Measurements from ENCODE around the gene CHCHD3.

The CHCHD3 gene

GRCh38 chr7:133081599-133082389 lies at the start of gene CHCHD3:
CHCHD3 (minus strand) TSS chr7:133082090; CDS start chr7:133081937, 153 bp downstream.
- peak; percentile 97 for DNase-seq (ENCODE audit: low read depth)

- no peak for DNase-seq (ENCODE audit: low read depth)
Observed at GRCh38 chr7:133130166-133130565, 48.3 kb upstream of the CHCHD3 start.

DNA sequence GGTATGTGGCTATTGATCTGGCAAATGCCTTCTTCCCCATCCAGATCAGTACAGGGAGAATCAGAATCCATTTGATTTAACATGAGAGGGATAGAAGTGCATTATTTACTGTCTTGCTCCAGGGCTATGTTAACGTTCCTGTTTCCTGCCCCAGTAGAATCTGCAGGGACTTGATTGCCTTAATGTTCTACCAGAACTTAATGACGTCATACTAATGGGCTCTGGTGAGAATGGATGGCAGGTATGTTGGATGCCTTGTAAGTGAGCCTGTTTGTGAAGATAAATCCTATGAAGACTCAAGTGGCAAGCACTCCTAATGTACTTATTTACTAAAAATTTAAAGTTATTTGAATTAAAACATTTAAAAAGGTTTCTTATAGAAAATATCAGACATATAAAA lies 44.5 kb upstream of the CHCHD3 start:
- DNase-seq (ENCODE audit: low read depth), result no peak

GRCh38 chr7:133124974-133125373 lies 43.1 kb upstream of the CHCHD3 start:
- DNase-seq (ENCODE audit: low read depth), result no peak

DNA sequence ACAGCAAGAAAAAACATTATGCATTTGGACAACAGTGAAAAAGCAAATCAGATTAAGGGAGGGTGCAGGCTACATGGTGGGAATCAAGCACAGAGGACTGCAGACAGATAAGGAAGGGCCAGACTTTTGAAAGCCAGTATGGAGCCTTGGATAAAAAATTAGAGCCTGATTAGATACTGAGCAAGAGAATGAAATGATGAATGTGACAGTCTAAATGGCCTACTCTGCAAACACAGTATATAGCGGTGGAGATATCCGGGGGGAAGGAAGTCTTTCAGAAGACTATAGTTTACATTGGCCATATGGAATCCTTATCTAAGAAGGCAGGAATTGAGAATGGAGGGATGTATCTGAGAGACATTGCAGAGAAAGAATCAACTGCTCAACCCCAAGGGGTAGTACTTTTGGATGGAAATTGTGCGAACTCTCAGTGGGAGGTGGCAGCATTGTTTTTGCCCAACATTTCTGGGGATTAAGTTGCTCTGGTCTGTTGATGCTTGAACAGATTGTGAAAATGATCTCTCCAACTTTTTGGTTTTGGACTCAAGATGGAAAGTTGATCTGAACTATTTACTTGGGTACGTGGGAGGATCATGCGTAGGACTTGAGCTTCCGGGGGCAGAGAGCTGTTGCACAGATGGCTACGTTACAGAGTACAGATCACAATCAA lies 39.4 kb upstream of the CHCHD3 start:
- DNase-seq (ENCODE audit: low read depth), result peak; percentile 23

DNA sequence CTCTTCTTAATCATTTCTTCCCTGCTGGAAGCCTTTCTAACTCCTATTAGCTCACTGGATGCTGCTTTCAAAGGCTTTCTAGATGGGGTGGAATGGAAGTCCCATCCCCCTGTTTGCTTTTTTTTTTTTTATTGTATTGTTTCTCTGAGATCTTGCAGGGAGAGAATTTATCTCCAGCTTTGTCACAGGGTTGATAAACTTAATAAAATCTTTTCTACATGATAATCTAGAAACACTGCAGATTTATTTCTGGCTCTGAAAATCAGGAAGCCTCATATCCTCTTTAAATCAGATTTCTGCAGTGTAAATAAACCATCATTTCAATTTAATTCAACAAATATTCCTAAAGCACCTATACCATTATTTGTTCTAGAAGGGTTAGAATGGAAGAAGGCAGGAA lies 37.2 kb upstream of the CHCHD3 start:
- no peak for DNase-seq (ENCODE audit: low read depth)

DNA sequence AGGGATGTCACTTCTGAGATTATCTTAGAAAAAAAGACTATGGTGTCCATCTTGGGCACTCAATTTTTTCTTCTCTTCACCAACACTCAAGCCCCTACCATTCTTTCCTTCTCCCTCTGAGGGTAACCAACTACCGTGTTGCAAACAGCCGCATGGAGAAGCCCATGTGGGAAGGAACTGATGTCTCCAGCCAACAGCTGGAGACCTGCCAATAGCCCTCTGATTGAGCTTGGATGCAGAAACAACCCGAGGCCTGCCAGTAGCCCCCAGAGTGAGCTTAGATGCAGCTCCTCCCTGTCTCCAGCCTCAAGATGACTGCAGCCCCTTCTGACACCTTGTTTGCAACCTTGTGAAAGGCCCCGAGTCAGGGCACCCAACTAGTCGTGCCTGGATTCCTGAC lies 36.4 kb upstream of the CHCHD3 start:
- no peak for DNase-seq (ENCODE audit: low read depth)

- DNase-seq (ENCODE audit: low read depth), result no peak
Observed at GRCh38 chr7:133117452-133117851, 35.6 kb upstream of the CHCHD3 start.

DNA sequence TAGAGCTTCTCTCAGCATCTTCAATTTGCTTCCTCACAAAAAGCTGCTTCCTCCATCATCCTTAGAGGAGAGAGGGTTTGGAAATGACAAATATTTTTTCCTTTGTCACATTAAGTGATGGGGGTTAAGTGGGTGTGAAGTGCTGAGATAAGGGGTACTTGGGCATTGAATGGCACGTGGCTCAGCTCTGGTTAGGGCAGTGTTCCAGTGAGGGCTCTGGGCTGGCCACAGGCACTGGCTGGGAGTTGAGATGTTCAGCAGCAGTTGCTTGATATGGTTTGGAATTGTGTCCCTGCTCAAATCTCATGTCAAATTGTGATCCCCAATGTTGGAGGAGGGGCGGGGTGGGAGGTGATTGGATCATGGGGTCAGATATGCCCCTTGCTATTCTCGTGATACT lies 33.7 kb upstream of the CHCHD3 start:
- no peak for DNase-seq (ENCODE audit: low read depth)

DNA sequence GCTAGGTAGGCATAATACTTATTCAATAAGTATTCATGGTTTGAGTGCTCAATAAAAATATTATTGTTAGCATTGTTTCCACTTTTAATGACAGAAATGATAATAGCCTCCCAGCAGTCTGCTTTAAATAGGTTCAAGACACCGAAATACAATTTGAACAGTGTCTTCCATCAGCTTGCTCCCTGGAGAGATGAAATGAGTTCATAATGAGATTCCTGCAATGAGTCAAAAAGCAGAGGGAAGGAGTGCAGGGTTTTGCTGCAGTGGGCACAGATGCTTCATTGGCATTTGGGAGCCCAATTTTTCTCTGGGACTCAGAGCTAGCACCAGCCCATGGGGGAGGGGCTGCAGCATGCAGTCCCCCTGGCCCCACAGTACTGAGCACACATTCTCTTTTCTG lies 32.6 kb upstream of the CHCHD3 start:
- DNase-seq (ENCODE audit: low read depth), result no peak

DNA sequence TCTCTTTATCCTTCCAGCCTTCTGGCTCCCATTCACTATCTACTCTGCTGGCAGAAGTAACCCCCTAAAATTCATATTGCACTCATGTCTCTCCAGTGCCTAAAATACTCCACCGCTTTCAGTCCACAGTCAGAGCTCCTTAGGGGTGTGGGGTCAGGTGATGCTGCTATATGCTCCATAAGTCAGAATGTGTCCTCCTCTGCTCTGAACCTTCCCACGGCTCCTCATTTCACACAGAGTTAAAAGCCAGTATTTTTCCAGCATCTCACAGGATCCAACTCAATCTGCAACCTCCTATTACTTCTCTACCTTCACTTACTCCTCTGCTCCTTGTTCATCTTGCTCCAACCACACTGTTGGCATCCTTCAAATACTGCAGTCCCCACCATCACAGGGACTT lies 31.1 kb upstream of the CHCHD3 start:
- DNase-seq (ENCODE audit: low read depth), result no peak

- no peak for DNase-seq (ENCODE audit: low read depth)
Observed at GRCh38 chr7:133112335-133112734, 30.4 kb upstream of the CHCHD3 start.

GRCh38 chr7:133110312-133110711 lies 28.4 kb upstream of the CHCHD3 start:
- DNase-seq (ENCODE audit: low read depth), result no peak

GRCh38 chr7:133109816-133110215 lies 27.9 kb upstream of the CHCHD3 start:
- no peak for DNase-seq (ENCODE audit: low read depth)

- no peak for DNase-seq (ENCODE audit: low read depth)
Observed at GRCh38 chr7:133108023-133108422, 26.1 kb upstream of the CHCHD3 start.

DNA sequence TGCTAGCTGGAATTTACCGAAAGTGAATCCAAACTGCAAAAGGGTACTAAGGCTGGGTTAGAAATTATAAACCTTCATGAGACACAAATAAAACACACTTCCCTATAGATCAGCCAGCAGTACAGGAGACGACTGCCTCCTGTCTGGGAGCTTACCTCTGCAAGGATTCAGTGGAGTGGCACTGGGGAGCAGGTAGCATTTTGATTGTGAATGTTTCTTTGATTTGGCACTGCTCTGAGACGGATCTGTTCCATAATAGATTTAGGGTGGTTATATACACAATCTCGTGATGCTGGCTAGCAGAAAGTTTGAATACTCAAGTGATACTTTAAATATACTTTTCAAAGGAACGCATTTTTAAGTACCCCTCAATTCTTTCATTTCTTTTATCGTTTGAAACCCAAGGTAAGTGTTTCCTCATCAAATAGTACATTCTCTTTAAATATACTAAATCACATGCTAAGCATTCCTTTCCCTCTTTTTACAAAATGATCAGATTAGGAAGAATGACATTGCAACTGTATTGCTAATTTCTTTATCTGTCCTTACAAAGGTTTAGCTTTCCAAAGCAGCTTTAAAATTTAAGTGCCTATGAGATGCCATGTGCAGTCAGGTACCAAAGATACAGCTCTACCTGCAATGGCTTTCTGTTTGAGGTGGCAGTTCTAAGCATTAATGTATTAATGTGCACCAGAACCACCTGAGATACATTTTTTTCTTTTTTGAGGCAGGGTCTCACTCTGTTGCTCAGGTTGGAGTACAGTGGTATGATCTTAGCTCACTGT lies 20.6 kb upstream of the CHCHD3 start:
- DNase-seq (ENCODE audit: low read depth), result no peak

DNA sequence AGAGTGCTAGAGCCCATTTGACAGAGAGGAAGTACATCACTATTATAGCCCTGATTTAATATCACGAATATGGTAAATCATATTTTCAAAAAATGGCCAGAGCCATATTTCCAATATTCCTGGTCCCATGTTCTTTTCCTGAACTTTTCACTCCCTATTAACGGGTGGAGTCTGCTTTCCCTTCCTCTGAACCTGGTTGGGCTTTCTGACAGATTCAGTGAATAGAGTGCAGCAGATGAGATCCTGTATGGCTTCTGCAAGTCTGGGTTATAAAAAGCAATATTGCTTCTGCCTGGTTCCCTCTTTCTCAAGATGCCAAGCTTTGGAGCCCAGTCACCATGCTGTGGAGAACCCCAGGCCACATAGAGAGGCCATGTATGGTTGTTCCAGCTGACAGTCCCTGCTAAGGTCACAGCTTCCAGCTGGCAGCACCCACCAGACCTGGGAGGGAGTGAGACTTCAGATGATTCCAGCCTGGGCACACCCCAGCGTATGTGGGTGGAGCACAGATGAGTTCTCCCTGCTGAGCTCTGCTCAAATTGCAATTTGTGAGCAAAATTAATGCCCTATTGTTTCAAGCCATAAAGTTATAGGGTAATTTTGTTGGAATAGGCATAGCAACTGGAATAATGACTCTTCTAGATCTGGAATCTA lies 17.9 kb upstream of the CHCHD3 start:
- no peak for DNase-seq (ENCODE audit: low read depth)

DNA sequence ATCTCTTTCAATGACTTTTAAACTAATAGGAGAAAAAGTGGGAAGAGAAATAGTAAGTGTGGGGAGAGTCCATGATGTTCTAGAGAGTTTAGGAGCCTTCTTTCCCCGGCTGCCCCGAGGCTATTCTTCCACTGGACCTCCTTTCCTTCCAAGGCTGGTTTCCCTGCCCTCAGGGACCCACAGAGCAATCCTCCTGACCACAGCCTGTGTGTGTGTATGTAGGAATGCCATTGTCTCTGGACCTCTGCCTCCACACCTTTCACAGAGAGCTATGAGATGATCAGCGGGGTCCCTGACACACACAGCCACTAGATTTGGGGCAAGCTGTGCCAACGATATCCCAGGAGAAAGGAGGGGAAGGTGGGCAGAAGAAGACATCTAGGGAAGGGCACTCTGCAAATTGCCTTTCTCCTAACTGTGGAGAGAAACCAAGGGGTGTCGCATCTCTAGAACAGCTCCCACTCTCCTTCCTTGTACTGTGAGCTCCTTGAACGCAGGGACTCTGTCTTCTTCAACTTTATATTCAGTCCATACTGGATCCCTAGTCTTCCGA lies 13.3 kb upstream of the CHCHD3 start:
- DNase-seq (ENCODE audit: low read depth), result no peak

- DNase-seq (ENCODE audit: low read depth), result no peak
Observed at GRCh38 chr7:133091943-133092464, 10.1 kb upstream of the CHCHD3 start.

GRCh38 chr7:133082390-133082766 lies 488 bp upstream of the CHCHD3 start:
- DNase-seq (ENCODE audit: low read depth), result no peak

DNA sequence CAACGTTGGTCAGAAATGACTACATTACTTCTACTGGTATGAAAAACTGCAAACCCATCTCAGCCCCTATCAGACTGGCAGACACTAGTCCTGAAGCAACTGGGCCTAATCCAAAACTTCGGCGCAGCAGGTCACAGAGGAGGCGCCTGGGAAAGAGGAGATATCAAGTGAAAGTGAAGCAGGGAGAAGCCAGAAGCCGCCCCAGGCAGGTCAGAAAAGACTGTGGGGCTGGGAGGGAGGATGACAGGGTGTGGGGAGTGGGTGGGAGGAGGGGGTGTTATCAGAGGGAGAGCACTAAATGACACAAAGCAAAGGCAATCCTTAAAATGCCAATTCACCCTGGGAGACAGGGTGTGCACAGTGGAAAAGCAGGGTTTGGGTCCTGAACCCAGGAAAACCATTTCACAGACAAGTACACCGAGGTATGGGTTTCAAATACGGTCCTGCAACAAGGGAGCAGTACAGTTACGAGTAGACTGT lies 731 bp downstream of the CHCHD3 start:
- no peak for DNase-seq (ENCODE audit: low read depth)

GRCh38 chr7:133079296-133079695 lies 2.6 kb downstream of the CHCHD3 start:
- no peak for DNase-seq (ENCODE audit: low read depth)
